GM12891 (cell line): Measurements from ENCODE around the gene INPP1.

Source experiments
- DNase-seq: peaks from one replicate; pipeline ENCODE4 v3.0.0; 2011; ENCODE audit warnings: low spot score; ENCODE audit not compliant: insufficient read length
- FAIRE-seq: peaks from 2 replicates; lab custom pipeline; 2011; peaks lifted over from hg19 to GRCh38; lab: Jason Lieb, UNC
- PAX5 ChIP-seq: IDR thresholded peaks from 2 replicates; pipeline ENCODE4 v1.6.1; 2011; ENCODE audit warnings: low read length, moderate library complexity, mild to moderate bottlenecking; ENCODE audit not compliant: insufficient read depth, severe bottlenecking
- POLR2A ChIP-seq: IDR thresholded peaks from 2 replicates; pipeline ENCODE4 v1.6.1; 2011; ENCODE audit warnings: low read depth, low read length, control low read depth
- POLR2AphosphoS5 ChIP-seq: IDR thresholded peaks from 2 replicates; pipeline ENCODE4 v1.6.1; 2011; ENCODE audit warnings: low read depth, low read length, control low read depth
- POU2F2 ChIP-seq: IDR thresholded peaks from 2 replicates; pipeline ENCODE4 v1.6.1; 2011; ENCODE audit warnings: low read depth, mild to moderate bottlenecking, control low read depth, low read length, moderate library complexity
- SPI1 ChIP-seq: IDR thresholded peaks from 2 replicates; pipeline ENCODE4 v1.6.1; 2011; ENCODE audit warnings: low read depth, low read length, control low read depth
- TAF1 ChIP-seq: IDR thresholded peaks from 2 replicates; pipeline ENCODE4 v1.6.1; 2011; ENCODE audit warnings: low read depth, low read length, control low read depth

Gene INPP1

GRCh38 chr2:190380962-190381412 lies 37.6 kb downstream of the INPP1 start:
- TF ChIP-seq TAF1, result no peak
- no peak for TF ChIP-seq PAX5
- TF ChIP-seq POLR2A, result no peak
- no peak for TF ChIP-seq SPI1
- TF ChIP-seq POLR2AphosphoS5, result no peak
- TF ChIP-seq POU2F2, result no peak
- no peak for DNase-seq
- FAIRE-seq, result no peak

- FAIRE-seq, result peak; percentile 96
- TF ChIP-seq PAX5, result no peak
- no peak for TF ChIP-seq POLR2AphosphoS5
- no peak for TF ChIP-seq TAF1
- peak; percentile 39 for DNase-seq
Measured at GRCh38 chr2:190382851-190383250, 39.5 kb downstream of the INPP1 start.

GRCh38 chr2:190387422-190387821 lies 44.0 kb downstream of the INPP1 start:
- FAIRE-seq (no peak), DNase-seq (no peak)
- TF ChIP-seq PAX5 (no peak), TAF1 (no peak), POLR2AphosphoS5 (no peak), POLR2A (no peak), POU2F2 (no peak), SPI1 (no peak)

- no peak for TF ChIP-seq POU2F2
- TF ChIP-seq SPI1, result no peak
- no peak for TF ChIP-seq TAF1
- no peak for TF ChIP-seq POLR2AphosphoS5
- no peak for TF ChIP-seq POLR2A
- TF ChIP-seq PAX5, result no peak
- DNase-seq, result no peak
- FAIRE-seq, result no peak
Measured at GRCh38 chr2:190396271-190396670, 52.9 kb downstream of the INPP1 start.

- no peak for TF ChIP-seq PAX5
- TF ChIP-seq SPI1, result no peak
- TF ChIP-seq POLR2A, result no peak
- TF ChIP-seq POU2F2, result no peak
- no peak for TF ChIP-seq TAF1
- no peak for TF ChIP-seq POLR2AphosphoS5
- DNase-seq, result no peak
- no peak for FAIRE-seq
Measured at GRCh38 chr2:190402986-190403603, 59.7 kb downstream of the INPP1 start.

GRCh38 chr2:190404487-190404886 lies 61.1 kb downstream of the INPP1 start:
- DNase-seq, result no peak
- TF ChIP-seq PAX5 (no peak), SPI1 (no peak), TAF1 (no peak), POU2F2 (no peak), POLR2A (no peak), POLR2AphosphoS5 (no peak)
- no peak for FAIRE-seq

- DNase-seq (no peak), FAIRE-seq (no peak)
- TF ChIP-seq TAF1 (no peak), POU2F2 (no peak), SPI1 (no peak), PAX5 (no peak), POLR2A (no peak), POLR2AphosphoS5 (no peak)
Measured at GRCh38 chr2:190405070-190405469, 61.7 kb downstream of the INPP1 start.

- FAIRE-seq (no peak), DNase-seq (no peak)
- no peak for TF ChIP-seq SPI1
- TF ChIP-seq POU2F2, result no peak
- no peak for TF ChIP-seq POLR2AphosphoS5
- TF ChIP-seq POLR2A, result no peak
- no peak for TF ChIP-seq PAX5
- no peak for TF ChIP-seq TAF1
Measured at GRCh38 chr2:190405995-190406394, 62.6 kb downstream of the INPP1 start.

- no peak for FAIRE-seq
Measured at GRCh38 chr2:190406805-190407204, 63.4 kb downstream of the INPP1 start.

GRCh38 chr2:190407246-190407661 lies 63.9 kb downstream of the INPP1 start:
- DNase-seq (no peak), FAIRE-seq (no peak)
- no peak for TF ChIP-seq SPI1
- TF ChIP-seq POU2F2, result no peak
- no peak for TF ChIP-seq PAX5
- TF ChIP-seq TAF1, result no peak
- TF ChIP-seq POLR2AphosphoS5, result no peak
- no peak for TF ChIP-seq POLR2A

More at GRCh38 chr2:190406805-190407204, 63.4 kb downstream of the INPP1 start:
- TF ChIP-seq SPI1 (no peak), POLR2AphosphoS5 (no peak), POU2F2 (no peak), PAX5 (no peak), TAF1 (no peak), POLR2A (no peak)
- no peak for DNase-seq
